Left ventricle myocardium superior (tissue), 1 donor: ENCODE data around the gene FBXO7. TPM values are rescaled to one million over a fixed set of nuclear protein-coding genes. Genes with fewer than 3 reads are reported as not detected.

ENCODE experiments used
- ATAC-seq: fragments of 200-7000 bp; cut with Tn5 transposase; one replicate; pipeline ENCODE4 v1.9.1; 2020; ENCODE audit warnings: mild to moderate bottlenecking, moderate library complexity
- DNase-seq: peaks from one replicate; pipeline ENCODE4 v3.0.0-alpha.2; 2020
- intact Hi-C: fragments of 100-400 bp; cut with micrococcal nuclease; formaldehyde crosslinking; loops from one replicate; pipeline ENCODE4 v1.11.0; 2022
- total RNA-seq: library from RNA; stranded (reverse); fragmentation: NEBNext Ultra II Directional; extraction: Animal tissue kit (Norgen Biotek cat#: 25700); gene quantifications from one replicate; pipeline ENCODE4 v1.2.1, GENCODE V29; 2021
- donor health status: DM: no; HTN: yes; CAD: no; lungs with severe emphysema.

The FBXO7 gene
- total RNA-seq, 1 donor from 2014 or later, result 32.2 TPM

GRCh38 chr22:32527756-32528155 is 53.1 kb downstream of the FBXO7 start:
- DNase-seq (no peak), ATAC-seq (no peak)
- intact Hi-C loops, result loop anchor here (5.0 to 10.0 kb wide), 4 partner anchors 137 to 475 kb away; no protein-coding TSS in a partner anchor

DNA sequence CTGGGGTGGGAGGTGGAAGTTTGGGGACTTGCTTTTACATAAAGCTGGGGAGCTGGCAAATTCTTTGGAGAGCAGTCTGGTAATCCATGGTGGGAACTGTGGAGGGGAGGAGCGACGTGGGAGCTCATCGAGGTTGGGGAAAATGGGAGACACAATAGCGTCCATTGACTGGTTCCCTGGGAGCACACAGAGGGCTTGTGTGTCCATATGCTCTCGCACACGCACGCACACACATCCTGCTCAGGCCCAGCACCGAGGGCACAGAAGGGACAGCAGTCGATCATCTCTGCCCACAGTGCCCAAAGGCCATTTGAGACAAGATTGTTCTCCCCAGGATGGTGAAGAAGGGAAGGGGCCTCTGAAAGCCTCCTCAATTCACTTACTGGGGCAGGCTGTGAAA is 53.7 kb downstream of the FBXO7 start:
- intact Hi-C loops, result loop anchor here (5.0 to 10.0 kb wide), 4 partner anchors 136 to 474 kb away; no protein-coding TSS in a partner anchor
- ATAC-seq (no peak), DNase-seq (no peak)

DNA sequence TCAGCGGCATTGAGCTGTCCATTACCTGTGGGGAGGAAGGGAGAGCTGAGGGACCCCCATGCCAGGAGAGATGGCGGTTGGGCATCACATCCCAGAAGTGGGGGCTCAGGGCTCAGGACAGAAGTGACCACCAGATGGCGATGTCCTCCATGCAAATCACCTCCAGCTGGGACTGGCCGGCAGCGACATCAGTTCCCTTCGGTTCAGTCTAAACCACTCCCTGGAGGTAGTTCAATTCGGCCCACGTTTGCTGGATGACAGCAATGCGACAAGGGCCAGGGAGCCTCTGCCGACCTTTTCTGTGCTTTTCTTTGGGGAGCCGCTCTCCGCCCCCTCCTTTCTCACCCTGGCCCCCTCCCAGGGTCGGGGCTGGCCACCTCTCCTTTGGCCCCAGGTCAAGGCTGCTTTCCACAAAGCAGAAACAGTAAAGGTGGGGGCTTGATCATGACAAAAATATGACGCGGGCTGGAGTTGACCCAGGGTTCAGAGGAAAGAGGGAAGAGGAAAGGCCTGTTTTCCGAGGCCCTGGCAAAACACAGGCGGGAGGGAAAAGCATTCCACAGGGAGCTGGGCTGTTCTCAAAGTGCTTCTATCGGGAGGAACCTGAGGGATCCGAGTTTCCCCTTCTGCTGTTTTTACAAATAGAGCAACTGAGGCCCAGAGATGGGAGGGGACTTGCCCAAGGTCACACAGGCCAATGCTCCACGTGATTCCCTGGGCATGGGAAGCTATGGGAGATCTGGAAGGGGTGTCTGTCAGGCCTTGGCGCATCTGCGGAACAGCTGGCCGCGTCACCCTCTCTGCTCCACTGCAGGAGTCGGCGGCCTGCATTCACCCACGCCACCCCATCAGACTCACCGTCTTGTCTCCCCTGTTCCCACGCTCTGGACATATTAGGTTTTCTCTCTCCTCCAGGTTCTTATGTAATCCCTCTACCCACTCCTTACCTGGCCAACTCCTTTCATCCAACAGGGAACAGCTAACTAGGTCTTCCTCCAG is 54.7 kb downstream of the FBXO7 start:
- ATAC-seq (peak; percentile 66), DNase-seq (peak; percentile 89)
- intact Hi-C loops, result loop anchor here (5.0 to 10.0 kb wide), 4 partner anchors 136 to 473 kb away; no protein-coding TSS in a partner anchor

DNA sequence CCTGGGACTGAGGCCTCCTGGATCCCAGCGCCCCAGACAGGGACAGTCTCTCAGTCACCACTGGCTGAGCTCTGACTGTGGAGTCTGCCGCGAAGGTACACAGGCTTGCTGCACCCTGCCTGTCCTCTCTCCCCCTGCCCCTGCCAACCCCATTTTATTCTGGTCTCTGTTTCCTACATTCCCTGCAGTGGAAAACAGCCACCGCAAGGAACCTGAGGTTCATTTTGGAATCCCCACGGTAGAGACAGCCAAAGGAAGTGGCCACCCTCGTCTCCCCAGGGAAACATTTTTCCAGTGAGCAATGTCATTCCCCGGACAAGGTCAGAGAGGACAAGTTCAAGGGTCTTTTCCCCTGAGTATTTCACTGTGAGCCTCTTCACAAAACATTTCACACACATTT is 56.6 kb downstream of the FBXO7 start:
- intact Hi-C loops, result loop anchor here (5.0 kb wide), 1 partner anchor 91 kb away; no protein-coding TSS in a partner anchor
- peak; percentile 35 for DNase-seq
- ATAC-seq, result peak; percentile 7

GRCh38 chr22:32531931-32532819 is 57.6 kb downstream of the FBXO7 start:
- peak; percentile 79 for ATAC-seq
- peak; percentile 93 for DNase-seq
- intact Hi-C loops, result loop anchor here (5.0 kb wide), 1 partner anchor 90 kb away; no protein-coding TSS in a partner anchor

GRCh38 chr22:32532820-32533128 is 58.2 kb downstream of the FBXO7 start:
- intact Hi-C loops, result loop anchor here (5.0 kb wide), 1 partner anchor 90 kb away; no protein-coding TSS in a partner anchor
- ATAC-seq (no peak), DNase-seq (no peak)

GRCh38 chr22:32533265-32534111 is 58.9 kb downstream of the FBXO7 start:
- intact Hi-C loops, result loop anchor here (5.0 kb wide), 1 partner anchor 89 kb away; no protein-coding TSS in a partner anchor
- ATAC-seq (no peak), DNase-seq (no peak)

DNA sequence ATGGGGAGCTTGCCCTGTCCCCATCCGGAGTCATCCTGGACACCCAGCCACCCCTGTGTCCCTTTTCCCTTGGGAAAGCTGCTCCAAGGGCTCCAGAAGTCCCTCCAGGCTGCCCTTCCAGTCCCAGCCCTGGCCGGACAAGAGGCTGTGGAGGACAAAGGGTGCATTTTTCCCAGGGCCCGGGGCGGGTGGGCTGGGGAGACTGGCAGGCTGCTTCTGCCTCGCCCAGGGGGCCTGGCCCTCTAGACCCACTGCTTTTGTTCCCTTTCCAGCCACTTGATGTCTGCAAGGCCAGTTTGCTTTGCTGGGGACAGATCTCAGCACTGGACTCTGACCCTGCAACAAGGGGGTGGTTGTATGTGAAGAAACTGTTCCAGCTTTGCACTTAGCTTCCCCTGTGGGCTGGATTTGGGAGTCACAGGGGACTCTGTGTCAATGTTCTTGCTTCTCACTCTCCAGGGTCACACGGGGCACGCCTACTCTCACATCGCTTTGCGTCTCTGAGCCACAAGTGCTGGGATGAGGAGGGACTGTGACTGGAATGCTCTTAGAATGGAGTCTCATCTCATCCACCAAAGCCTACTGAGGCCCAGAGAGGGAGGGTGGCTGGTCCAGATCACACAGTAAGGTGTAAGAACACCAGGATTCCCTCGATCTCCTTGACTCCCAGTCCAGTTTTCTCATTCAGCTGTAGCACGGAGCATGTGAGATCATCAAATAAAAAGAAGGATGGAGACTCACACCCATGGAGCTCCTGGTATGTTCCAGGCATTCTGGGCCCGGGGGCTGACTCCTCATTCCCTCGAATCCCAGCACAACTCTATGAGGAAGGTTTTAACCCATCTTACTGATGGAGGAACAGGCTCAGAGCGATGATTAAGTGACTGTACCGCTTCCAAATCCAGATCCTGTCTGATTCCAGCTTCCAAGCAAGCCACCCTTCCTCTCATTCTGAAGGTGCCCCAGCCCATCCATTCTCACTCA is 59.9 kb downstream of the FBXO7 start:
- peak; percentile 25 for ATAC-seq
- intact Hi-C loops, result loop anchor here (5.0 kb wide), 1 partner anchor 88 kb away; no protein-coding TSS in a partner anchor
- DNase-seq, result peak; percentile 62

DNA sequence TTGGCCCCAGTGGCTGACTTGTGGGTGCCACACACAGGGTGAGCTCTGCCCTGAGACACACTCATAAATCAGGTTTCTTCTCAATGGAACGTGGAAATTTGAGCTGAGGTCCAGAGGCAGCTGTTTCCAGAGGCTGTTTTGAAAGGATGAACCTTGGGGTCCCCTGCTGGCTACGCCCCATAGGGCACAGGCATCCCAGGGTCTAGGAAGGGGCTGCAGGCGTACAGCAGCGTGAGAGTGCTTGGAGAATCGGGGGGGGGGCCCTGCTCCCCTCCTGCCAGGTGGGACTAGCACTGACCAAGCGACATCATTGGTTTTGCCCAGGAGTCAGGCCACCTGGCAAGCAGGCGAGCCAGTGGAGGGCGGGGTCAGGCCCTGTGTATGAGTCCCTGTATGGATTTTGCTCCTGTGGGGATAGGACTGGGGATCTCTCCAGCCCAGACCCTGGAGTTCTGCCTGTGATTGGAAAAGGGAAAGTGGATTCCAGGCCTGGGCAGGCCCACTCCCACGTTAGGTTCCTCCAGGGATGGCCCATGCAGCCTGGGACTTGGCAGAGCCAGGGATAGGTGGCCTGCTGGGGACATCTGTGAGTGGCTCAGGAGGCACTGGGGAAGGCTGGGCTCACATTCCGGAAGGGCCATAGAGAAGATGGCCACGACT is 61.0 kb downstream of the FBXO7 start:
- intact Hi-C loops, result no loop called here
- ATAC-seq (no peak), DNase-seq (no peak)

DNA sequence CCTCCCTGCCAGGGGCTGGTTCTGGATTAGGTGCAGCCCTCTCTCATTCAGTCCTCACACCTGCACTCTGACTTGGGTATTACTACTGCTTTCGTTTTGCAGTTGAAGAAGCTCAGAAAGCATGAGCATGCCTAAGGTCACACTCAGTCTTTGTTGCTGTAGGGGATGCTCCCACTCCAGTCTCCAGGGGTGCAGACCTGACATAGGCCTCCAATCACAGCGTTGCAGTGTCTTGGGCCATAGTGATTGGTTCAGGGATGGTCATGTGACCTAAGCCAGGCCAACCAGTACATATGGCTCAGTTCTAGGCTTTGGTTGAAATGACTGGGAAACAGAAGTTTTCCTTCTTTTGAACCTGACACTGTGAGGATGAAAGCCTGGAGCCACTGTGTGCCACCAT is 61.7 kb downstream of the FBXO7 start:
- ATAC-seq, result no peak
- intact Hi-C loops, result no loop called here
- DNase-seq, result no peak

DNA sequence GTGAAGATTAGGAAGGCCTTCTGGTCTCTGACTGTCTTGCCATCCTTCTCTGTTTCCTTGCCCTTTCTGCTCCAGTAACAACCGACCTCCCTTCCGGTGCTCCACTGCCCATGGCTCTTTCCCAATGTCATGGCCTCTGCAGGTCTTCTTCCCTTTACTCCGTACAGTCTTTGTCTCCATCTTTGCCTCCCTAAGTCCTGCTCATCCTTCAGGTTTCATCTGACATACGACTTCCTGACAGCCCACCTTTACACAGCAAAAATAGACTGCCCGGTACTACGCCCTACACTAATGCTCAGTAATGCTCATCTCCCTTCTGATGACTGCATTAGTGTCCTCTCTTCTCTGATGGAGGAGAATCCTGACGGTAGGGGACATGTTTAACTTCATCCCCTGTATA is 63.9 kb downstream of the FBXO7 start:
- intact Hi-C loops, result no loop called here
- DNase-seq, result no peak
- no peak for ATAC-seq

GRCh38 chr22:32539631-32540421 is 65.2 kb downstream of the FBXO7 start:
- DNase-seq, result no peak
- intact Hi-C loops, result no loop called here
- ATAC-seq, result peak; percentile 9

GRCh38 chr22:32541481-32541880 is 66.9 kb downstream of the FBXO7 start:
- intact Hi-C loops, result no loop called here
- no peak for ATAC-seq
- no peak for DNase-seq

DNA sequence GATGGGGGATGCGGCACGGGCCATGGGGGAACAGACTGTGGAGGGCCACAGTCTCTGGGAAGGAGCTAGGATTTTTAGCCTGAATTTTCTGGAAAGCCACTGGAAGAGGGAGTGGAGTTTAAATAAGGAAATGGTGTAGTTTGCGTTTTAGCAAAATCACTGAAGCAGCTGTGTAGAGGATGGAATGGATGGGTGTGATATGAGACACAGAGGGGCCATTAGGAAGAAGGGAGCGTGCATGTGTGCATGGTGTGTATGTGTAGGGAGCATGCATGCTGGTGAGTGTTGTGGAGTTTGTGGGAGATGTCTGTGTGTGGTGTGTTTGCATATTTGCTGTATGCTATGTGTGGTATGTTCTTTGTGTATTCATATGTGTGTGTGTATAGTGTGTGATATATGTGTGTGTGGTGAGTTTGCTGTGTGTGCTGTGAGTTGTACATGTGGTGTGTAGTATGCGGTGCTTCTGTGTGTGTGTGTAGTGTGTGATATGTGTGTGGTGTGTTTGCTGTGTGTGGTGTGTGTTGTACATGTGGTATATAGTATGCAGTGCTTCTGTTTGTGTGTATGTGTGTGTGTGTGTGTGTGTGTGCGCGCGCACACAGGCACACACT is 67.6 kb downstream of the FBXO7 start:
- ATAC-seq, result no peak
- DNase-seq, result no peak
- intact Hi-C loops, result no loop called here

- DNase-seq, result peak; percentile 86
- intact Hi-C loops, result no loop called here
- peak; percentile 91 for ATAC-seq
These were observed 68.2 kb downstream of the FBXO7 start for GRCh38 chr22:32542677-32543357.
